RPMI8226 (cell line): Measurements from ENCODE around the gene DYDC1.
"Not testable (repeated sequence)": the region's sequence is repeated elsewhere in the genome, so short reads cannot be mapped to it uniquely, and the experiment has no call there.

Source experiments
- DNase-seq: peaks from one replicate; pipeline ENCODE4 v3.0.0-alpha.2; 2015

DYDC1 gene

GRCh38 chr10:80356563-80356988 is at the start of gene DYDC1, which contains the start of gene DYDC2:
TSS of gene DYDC1 (minus strand) at chr10:80356755. CDS start at chr10:80352601, 4,154 bp downstream.
TSS of gene DYDC2 (plus strand) at chr10:80356781. CDS start at chr10:80362444, 5,663 bp downstream.
- DNase-seq: peak; percentile 70

DNA sequence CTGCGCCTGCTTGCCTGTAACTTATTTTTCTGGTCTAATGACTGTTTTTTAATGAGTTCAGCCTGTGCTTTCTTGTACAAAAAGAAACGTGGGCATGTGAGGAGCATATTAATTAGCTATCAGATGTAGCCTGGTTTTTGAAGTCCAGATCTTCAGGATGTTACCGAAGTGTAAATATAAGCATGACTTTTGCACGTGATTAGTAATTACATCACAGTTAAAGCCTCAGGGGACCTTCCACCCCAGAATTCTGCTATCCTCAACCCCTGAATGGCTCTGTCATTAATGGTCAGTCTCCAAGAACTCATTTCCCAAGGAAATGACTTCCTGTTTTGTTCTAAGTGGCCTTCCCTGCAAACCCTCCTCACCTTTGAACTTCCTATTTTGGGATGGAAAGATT is 49.6 kb upstream of the DYDC1 start:
- DNase-seq: no peak

DNA sequence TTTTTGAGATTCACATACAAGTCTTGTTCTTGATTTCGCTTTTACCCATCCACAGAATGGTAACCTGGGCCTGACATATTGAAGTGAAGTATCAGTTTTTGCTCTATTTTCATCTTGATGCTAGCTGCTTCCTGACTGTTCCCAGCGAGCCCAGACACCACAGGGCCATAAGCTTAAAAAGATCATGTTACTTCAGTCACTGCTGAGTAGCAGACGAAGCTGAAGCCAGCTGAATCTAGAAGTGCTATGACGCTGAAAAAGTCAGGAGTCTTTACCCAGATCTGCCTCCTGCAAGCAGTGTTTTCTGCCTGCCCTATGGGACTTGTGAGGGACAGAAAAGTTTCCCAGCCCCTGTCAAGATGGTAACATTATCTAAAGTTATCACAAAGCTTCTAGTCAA is 49.1 kb upstream of the DYDC1 start:
- DNase-seq: no peak

DNA sequence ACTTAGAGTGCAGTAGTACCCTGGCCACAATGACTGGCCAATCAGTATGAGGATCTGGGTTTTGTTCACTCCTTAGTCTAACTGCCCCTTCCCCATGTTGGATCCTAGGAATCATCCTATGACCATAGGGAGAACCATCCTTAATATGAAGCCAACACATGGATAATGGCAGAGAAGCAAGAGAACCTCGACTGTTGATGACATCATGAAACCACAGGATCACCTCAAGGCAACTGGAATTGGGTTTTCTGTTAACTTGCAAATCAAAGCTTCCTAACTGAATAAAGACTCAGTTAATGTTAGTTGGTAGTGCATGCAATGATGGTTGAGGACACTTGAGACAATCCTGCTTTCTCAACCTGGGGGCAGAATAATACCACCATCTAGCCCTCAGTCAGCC is 48.5 kb upstream of the DYDC1 start:
- no peak for DNase-seq

GRCh38 chr10:80400136-80400804 is 43.7 kb upstream of the DYDC1 start:
- no peak for DNase-seq

DNA sequence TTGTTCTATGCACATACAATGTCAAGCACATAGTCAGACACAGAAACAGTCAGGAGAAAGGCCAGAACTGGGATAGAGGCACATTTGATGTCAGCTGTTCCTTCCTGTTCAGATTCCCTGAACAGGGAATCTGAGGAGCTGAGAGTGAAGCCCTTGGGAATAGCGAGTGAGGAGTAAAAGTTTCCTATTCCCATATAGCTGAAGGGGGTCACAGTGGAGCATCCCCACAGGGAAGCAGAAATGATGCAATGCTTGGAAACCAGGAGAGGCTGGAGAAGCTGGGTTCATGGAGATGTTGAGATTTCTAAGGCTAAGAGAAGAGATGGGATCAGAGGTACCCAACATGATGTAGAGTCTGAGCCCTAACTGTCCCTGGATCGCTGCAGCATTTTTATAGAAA is 40.5 kb upstream of the DYDC1 start:
- no peak for DNase-seq

GRCh38 chr10:80394358-80394916 is 37.9 kb upstream of the DYDC1 start:
- DNase-seq: no peak

- no peak for DNase-seq
These were observed 35.7 kb upstream of the DYDC1 start for GRCh38 chr10:80392250-80392649.

GRCh38 chr10:80390740-80391139 is 34.2 kb upstream of the DYDC1 start:
- DNase-seq: no peak

GRCh38 chr10:80382989-80383388 is 26.4 kb upstream of the DYDC1 start:
- DNase-seq: peak; percentile 46

GRCh38 chr10:80380185-80380584 is 23.6 kb upstream of the DYDC1 start:
- no peak for DNase-seq

DNA sequence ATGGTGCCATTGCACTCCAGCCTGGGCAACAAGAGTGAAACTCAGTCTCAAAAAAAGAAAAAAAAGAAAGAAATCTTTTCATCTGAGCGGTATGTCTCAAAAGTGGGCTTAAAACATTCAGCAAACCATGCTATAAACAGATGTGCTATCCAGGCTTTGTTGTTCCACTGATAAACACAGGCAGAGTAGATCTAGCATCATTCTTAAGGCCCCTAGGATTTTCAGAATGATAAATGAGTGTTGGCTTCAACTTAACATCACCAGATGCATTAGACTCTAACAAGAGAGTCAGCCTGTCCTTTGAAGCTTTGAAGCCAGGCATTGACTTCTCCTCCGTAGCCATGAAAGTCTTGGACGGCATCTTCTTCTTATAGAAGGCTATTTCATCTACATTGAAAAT is 23.1 kb upstream of the DYDC1 start:
- DNase-seq: no peak

DNA sequence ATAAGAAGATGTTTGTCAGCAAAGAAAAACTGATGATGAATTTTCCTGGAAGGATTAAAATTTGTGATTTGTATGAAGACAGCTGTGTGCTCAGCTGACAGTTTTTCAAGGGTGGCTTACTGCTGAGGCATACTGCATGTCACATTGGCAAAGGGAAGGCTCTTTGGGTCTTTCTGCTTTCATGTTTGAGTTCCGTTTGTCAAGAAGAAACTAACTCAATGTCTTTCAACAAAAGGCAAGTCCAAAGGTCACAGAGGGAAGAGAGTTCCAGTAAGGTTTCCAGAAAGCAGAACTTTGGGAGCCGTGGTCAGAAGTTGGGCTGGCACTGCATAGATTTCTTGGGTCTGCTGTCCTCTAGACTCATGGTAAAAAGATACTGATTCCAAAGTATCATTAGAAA is 16.9 kb upstream of the DYDC1 start:
- no peak for DNase-seq

- no peak for DNase-seq
These were observed 16.1 kb upstream of the DYDC1 start for GRCh38 chr10:80372675-80373074.

DNA sequence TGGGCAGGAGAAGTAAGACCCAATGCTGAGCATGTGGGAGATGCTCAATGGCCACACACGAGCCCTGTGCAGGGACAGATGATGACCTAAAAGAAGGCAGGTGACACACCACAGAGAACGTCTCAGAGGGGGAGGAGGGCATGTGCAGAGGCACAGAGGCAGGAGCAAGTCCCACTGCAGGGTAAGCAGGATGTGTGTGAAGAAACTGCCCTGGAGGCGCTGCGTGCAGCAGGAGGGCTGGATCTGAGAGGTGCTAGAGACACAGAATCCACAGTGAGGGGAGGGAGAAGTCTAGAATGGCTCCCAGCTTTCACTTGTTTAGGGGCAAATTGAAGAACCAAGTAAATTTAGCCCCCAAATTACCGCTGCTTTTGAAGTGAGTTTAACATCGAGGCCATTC is 14.9 kb upstream of the DYDC1 start:
- DNase-seq: no peak

DNA sequence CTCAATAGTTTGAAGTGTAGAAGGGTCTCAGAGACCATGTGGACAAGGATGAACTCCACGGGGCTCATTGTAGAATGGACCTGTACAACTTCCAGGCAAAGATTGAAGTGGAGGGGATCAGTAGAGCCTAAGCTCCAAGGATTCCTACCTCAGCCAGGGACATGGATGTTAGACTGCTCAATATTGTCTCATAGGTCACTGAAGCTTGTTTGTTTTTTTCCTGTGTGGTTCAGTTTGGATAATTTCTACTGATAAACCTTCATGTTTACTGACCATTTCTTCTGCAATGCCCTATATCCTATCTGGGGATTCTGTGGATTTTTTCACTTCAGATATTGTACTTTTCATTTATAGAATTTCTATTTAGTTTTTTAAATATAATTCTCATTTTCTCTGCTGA is 9.0 kb upstream of the DYDC1 start:
- no peak for DNase-seq

- DNase-seq: no peak
These were observed 3.1 kb upstream of the DYDC1 start for GRCh38 chr10:80359644-80360043.

GRCh38 chr10:80358925-80359324 is 2.4 kb upstream of the DYDC1 start:
- not testable (repeated sequence) for DNase-seq

- DNase-seq: no peak
These were observed 1.2 kb upstream of the DYDC1 start for GRCh38 chr10:80357851-80358125.

DNA sequence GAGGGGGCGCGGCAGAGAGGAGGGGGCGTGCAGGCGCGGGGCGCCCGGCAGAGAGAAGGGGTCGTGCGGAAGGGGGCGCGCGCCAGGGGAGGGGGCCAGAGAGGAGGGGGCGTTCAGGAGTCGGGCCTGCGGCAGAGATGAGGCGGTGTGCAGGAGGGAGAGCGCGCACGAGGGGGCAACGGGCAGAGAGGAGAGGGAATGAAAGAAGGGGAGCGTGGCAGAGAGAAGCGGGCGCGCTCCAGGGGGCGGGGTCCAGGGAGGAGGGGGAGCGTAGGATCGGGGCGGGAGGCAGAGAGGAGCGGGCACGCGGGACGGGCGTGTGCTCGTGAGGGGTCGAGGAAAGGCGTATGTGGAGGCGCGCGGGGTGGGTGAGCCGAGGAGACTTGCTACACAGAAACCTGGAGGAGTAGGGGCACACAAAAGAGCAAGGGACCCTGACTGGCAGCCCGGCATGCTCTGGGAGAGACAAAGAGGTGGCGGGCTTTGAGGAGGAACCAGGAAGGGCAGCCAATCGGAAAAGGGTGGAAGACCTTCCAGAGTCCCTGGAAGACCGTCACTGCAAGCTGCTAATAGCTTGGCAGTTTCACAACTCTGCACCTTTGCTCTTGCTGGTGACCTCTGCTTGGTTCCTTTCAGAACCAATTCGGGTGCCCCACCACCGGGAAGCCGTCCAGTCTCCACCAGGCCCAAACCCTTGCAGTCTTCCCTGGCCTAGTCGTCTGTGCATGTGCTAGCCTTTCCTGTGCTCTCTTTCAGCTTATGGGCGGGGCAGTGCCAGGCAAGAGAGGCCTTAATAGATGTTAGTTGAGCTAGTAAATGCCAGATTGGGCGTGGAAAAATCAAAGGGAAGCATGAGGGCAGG is 665 bp upstream of the DYDC1 start:
- no peak for DNase-seq

- DNase-seq: no peak
These were observed 5.3 kb downstream of the DYDC1 start for GRCh38 chr10:80351220-80351619.

DNA sequence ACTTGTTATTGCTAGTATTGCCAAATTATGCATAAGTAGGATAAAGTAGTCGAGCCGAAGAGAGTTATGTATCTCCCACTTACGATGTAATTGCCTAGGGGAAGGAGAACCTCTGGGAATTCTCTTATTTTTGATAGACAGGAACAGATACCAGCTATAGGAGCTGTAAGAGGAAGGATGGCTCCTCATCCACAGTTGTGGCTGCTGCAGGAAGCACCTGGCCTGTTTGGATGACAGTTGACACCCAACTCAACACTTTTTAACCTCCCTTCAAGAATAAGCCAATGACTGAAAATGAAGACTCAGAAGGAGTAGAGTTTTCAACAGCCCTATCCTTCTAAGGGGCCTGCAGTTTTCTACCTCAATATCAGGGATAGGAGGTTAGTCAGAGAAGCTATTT is 6.3 kb downstream of the DYDC1 start:
- DNase-seq: no peak

GRCh38 chr10:80344912-80345311 is 11.6 kb downstream of the DYDC1 start:
- no peak for DNase-seq

GRCh38 chr10:80344276-80344675 is 12.3 kb downstream of the DYDC1 start:
- DNase-seq: no peak
